Endometrium (tissue), 2 donors: ENCODE measurements around the gene ANAPC16.
"Not testable (repeated sequence)": the region's sequence is repeated elsewhere in the genome, so short reads cannot be mapped to it uniquely, and the experiment has no call there.

Experiments
- FAIRE-seq: peaks from 2 replicates; lab custom pipeline; 2012; peaks lifted over from hg19 to GRCh38; lab: Jason Lieb, UNC
- donor health status: control.
- donor health status: control.

ANAPC16 gene

DNA sequence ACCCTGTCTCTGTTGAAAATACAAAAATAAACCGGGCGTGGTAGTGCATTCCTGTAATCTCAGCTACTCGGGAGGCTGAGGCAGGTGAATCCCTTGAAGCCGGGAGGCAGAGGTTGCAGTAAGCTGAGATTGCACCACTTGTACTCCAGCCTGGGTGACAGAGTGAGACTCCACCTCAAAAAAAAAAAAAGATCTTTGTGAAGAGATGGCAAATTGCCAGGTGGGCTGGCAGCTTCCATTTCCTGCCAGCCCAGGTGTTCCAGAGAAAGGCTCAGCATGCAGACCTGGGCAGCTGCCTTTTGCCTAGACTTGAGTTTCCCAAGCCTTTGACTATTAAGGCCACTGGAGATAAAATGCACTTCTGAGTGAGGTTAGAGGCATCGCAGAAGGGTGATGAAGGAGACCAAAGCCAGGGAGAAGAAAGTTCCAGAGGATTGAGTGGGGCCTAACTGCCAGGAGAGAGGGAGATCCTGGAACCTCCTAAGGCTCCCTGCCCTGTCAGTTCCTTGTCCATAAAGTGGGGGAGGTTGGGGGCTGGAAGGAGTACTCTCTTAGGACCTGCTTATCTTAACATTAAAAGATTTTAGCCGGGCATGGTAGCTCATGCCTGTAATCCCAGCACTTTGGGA lies 47.9 kb downstream of the ANAPC16 start:
- FAIRE-seq = no peak

DNA sequence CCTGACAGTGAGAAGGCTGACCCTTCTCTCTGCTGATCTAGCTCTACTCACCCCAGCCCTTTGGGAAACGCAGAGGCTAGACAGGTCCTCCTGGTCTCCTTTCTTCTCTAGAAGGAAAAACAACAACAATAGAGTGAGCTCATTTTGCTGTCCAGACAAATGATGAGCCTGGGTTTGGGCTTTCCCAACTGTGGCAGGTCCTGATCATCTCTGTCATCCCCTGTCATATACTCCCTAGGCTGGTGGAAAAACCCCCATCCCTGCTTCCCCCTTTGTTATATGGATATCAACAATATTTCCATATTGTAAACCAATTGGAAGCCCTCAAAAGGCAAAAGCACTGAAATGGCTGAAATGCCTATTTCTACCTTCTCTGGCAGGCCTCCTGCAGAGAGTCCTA lies 48.7 kb downstream of the ANAPC16 start:
- no peak for FAIRE-seq

DNA sequence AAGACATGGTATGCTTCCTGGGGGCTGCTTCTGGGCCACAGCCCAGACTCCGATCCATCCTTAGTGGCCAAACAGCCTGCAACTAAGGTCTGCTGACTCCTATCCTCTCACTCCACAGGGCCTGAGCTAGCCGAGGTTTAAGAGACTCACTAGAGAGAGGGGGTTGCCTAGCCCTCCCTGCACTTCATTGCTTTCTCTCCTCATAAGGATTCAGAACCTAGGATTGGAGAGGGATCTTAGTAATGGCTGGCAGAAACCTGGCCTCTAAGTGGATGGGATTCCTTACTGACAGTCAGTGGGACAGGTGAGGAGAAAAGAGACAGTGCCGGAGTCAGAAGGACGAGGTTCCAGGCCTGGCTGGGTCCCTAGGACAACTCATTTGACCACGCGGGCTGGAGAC lies 49.7 kb downstream of the ANAPC16 start:
- FAIRE-seq = no peak

GRCh38 chr10:72265990-72266865 lies 50.4 kb downstream of the ANAPC16 start:
- no peak for FAIRE-seq

GRCh38 chr10:72267381-72267780 lies 51.6 kb downstream of the ANAPC16 start:
- no peak for FAIRE-seq

- no peak for FAIRE-seq
Measured at GRCh38 chr10:72267819-72268399, 52.1 kb downstream of the ANAPC16 start.

DNA sequence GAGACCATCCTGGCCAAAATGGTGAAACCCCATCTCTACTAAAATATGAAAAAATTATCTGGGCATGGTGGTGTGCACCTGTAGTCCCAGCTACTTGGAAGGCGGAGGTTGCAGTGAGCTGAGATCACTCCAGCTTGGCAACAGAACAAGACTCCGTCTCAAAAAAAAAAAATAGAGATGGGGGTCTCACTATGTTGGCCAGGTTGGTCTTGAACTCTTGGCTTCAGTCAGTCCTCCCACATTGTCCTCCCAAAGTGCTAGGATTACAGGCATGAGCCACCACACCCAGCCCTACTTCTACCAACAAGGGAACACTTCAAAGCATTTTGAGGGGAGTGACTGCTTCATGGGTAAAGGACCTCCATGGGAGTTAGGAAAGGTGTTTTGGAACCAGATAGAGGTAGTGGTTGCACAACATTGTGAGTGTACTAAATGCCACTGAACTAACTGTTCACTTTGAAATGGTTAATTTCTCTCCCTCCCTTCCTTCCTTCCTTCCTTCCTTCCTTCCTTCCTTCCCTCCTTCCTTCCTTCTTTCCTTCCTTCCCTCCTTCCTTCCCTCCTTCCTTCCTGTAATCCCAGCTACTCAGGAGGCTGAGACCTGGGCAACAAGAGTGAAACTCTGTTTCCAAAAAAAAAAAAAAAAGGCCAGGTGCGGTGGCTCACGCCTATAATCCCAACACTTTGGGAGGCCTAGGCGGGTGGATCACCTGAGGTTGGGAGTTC lies 52.8 kb downstream of the ANAPC16 start:
- not testable (repeated sequence) for FAIRE-seq

GRCh38 chr10:72270607-72271281 lies 54.9 kb downstream of the ANAPC16 start:
- no peak for FAIRE-seq

DNA sequence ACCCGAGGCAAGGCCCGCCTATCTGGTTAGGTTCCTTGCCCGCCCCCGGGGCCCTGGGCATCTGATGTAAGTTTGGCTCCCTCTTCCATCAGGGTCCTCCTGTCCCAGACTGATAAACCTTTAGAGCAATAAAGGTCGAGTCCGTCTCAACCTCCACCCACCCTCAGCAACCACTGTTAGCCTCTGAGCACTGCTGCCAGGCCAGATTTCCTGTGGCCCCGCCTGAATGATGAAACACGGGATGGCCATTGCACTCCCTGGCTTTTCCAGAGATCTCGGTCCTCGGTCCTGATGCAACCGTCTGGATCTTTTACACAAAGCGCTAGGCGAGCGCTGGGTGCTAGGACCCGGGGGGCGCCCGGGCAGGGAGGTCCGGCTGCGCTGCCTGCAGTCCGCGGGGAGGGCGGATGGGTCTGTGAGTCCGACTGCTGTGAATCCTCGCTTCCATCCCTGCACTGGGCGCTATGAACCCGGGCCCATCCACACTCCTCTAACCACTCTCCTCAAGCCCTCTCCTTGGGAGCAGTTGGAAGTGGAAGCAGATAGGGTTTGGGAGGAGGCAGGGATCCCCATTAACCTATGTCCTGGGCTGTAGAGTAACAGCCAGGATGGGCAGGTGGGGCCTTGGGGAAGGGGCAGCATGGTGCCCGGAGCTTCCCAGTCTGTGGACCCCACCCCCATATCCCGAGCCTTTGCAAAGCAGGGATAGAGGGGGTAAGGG lies 57.0 kb downstream of the ANAPC16 start:
- FAIRE-seq = no peak

DNA sequence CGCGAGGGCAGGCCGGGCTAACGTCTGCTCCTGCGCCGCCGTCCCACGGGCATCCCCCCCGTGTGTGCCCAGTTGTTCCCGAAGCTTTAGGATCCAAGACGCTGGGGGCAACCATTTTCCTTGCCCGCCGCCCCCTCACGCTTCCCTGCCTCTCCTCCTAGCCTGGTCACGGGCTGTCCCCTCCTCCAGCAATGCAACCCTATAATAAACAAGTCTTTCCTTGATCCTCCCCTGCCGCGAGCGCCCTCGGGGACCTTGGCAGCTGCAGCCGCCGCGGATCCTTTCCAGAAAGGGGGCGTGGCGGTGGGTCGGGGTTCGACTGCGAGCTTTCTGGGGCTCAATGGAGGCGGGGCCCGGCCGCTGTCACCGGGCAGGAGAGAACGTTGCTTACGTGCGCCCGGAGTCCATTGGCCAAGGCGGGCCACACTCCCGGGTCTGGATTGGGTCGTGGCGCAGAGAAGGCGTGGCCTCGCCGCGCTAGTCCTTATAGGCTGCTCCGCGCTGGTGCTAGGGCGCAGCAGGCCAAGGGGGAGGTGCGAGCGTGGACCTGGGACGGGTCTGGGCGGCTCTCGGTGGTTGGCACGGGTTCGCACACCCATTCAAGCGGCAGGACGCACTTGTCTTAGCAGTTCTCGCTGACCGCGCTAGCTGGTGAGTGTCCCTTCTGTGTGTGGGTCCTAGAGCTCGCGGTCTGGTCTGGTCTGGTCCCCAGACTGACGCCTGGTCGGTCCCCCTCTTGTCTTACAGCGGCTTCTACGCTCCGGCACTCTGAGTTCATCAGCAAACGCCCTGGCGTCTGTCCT lies 57.8 kb downstream of the ANAPC16 start, which contains the start of gene DDIT4:
TSS of gene DDIT4 (plus strand) at position 515 of the 803 bp plus-strand sequence. CDS start 293 bp downstream, outside the sequence.
- FAIRE-seq = peak; percentile 93

- FAIRE-seq = no peak
Measured at GRCh38 chr10:72274213-72274729, 58.5 kb downstream of the ANAPC16 start.

GRCh38 chr10:72274730-72275350 lies 59.0 kb downstream of the ANAPC16 start:
- FAIRE-seq = no peak

DNA sequence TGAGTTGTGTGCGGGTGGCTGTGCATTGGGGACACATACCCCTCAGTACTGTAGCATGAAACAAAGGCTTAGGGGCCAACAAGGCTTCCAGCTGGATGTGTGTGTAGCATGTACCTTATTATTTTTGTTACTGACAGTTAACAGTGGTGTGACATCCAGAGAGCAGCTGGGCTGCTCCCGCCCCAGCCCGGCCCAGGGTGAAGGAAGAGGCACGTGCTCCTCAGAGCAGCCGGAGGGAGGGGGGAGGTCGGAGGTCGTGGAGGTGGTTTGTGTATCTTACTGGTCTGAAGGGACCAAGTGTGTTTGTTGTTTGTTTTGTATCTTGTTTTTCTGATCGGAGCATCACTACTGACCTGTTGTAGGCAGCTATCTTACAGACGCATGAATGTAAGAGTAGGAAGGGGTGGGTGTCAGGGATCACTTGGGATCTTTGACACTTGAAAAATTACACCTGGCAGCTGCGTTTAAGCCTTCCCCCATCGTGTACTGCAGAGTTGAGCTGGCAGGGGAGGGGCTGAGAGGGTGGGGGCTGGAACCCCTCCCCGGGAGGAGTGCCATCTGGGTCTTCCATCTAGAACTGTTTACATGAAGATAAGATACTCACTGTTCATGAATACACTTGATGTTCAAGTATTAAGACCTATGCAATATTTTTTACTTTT lies 59.7 kb downstream of the ANAPC16 start:
- FAIRE-seq = no peak

GRCh38 chr10:72276013-72276387 lies 60.2 kb downstream of the ANAPC16 start:
- FAIRE-seq = no peak

GRCh38 chr10:72276421-72277339 lies 60.9 kb downstream of the ANAPC16 start:
- FAIRE-seq = no peak

GRCh38 chr10:72277340-72277995 lies 61.7 kb downstream of the ANAPC16 start:
- FAIRE-seq = no peak

GRCh38 chr10:72277996-72278667 lies 62.3 kb downstream of the ANAPC16 start:
- no peak for FAIRE-seq
